Neural cell (in vitro differentiated cells): ENCODE data around the gene ZNF521. TPM values are rescaled to one million over a fixed set of nuclear protein-coding genes. Genes with fewer than 3 reads are reported as not detected.
A peak's percentile ranks its signal among the peaks of the same experiment; 100 is the strongest.
"Not testable (repeated sequence)": the region's sequence is repeated elsewhere in the genome, so short reads cannot be mapped to it uniquely, and the experiment has no call there.

Experiments
- H2AFZ ChIP-seq: fragments of 200-600, 300-800 bp; sonication (generic), shearing (Covaris generic); 2 replicates; pipeline ENCODE4 v1.6.0; 2014; ENCODE audit warnings: low read depth, mild to moderate bottlenecking, antibody characterized with exemption, low read length, moderate library complexity
- H3F3A ChIP-seq: fragments of 200-600 bp; shearing (Covaris generic); 2 replicates; pipeline ENCODE4 v1.6.1; 2016; ENCODE audit warnings: mild to moderate bottlenecking, moderate library complexity, mixed read lengths, antibody characterized with exemption, low read length; ENCODE audit not compliant: insufficient read depth, poor library complexity, severe bottlenecking
- H3K27ac ChIP-seq: fragments of 200-600, 300-800 bp; sonication (generic), shearing (Covaris generic); 2 replicates; pipeline ENCODE4 v1.5.1; 2014; ENCODE audit warnings: mild to moderate bottlenecking, low read length, moderate library complexity
- H3K27me3 ChIP-seq: fragments of 300-800, 200-600 bp; sonication (generic), shearing (Covaris generic); 2 replicates; pipeline ENCODE4 v1.6.0; 2014; ENCODE audit warnings: mild to moderate bottlenecking, low read depth, low read length, moderate library complexity; ENCODE audit not compliant: insufficient read depth
- H3K36me3 ChIP-seq: fragments of 300-800, 200-600 bp; sonication (generic), shearing (Covaris generic); 2 replicates; pipeline ENCODE4 v1.5.1; 2014; ENCODE audit warnings: mild to moderate bottlenecking, antibody characterized with exemption, low read length, moderate library complexity; ENCODE audit not compliant: insufficient read depth
- H3K4me2 ChIP-seq: fragments of 300-800, 200-600 bp; sonication (generic), shearing (Covaris generic); 2 replicates; pipeline ENCODE4 v1.6.0; 2014; ENCODE audit warnings: mild to moderate bottlenecking, low read length
- H3K4me3 ChIP-seq: fragments of 300-800, 200-600 bp; sonication (generic), shearing (Covaris generic); 2 replicates; pipeline ENCODE4 v1.5.1; 2014; ENCODE audit warnings: mild to moderate bottlenecking, low read length, moderate library complexity
- H3K79me2 ChIP-seq: fragments of 200-600 bp; shearing (Covaris generic); replicated peaks from 2 replicates; pipeline ENCODE4 v1.6.0; 2014; ENCODE audit warnings: mild to moderate bottlenecking, low read length, moderate library complexity; ENCODE audit not compliant: insufficient read depth
- H3K9ac ChIP-seq: fragments of 300-800, 200-600 bp; sonication (generic), shearing (Covaris generic); 2 replicates; pipeline ENCODE4 v1.6.1; 2016; ENCODE audit warnings: mild to moderate bottlenecking, low read length, mixed read lengths
- H3K9me2 ChIP-seq: fragments of 200-600 bp; shearing (Covaris generic); 2 replicates; pipeline ENCODE4 v1.6.1; 2016; ENCODE audit warnings: mild to moderate bottlenecking, low read length, mixed read lengths; ENCODE audit not compliant: insufficient read depth
- H3K9me3 ChIP-seq: fragments of 200-600, 300-800 bp; sonication (generic), shearing (Covaris generic); 2 replicates; pipeline ENCODE4 v1.6.1; 2016; ENCODE audit warnings: mild to moderate bottlenecking, mixed run types, low read length, moderate library complexity, mixed read lengths
- H4K20me1 ChIP-seq: fragments of 200-600 bp; shearing (Covaris generic); 2 replicates; pipeline ENCODE4 v1.6.1; 2016; ENCODE audit warnings: mild to moderate bottlenecking, mixed run types; ENCODE audit not compliant: insufficient read depth
- EP300 ChIP-seq: fragments of 450-650 bp; conservative IDR thresholded peaks from 2 replicates; pipeline ENCODE4 v1.6.1; 2014; ENCODE audit warnings: antibody characterized with exemption, mild to moderate bottlenecking, moderate library complexity; ENCODE audit not compliant: poor library complexity, severe bottlenecking
- EZH2 ChIP-seq: fragments of 200-600, 300-800 bp; shearing (Covaris generic), sonication (generic); IDR thresholded peaks from 2 replicates; pipeline ENCODE4 v1.6.1; 2014; ENCODE audit warnings: antibody characterized with exemption, low read length, borderline replicate concordance, mild to moderate bottlenecking; ENCODE audit not compliant: insufficient read depth, poor library complexity, severe bottlenecking
- MXI1 ChIP-seq: fragments of 450-650 bp; conservative IDR thresholded peaks from 2 replicates; pipeline ENCODE4 v1.6.1; 2014; ENCODE audit warnings: antibody characterized with exemption, mild to moderate bottlenecking; ENCODE audit not compliant: poor library complexity, severe bottlenecking
- POLR2AphosphoS5 ChIP-seq: IDR thresholded peaks from 2 replicates; pipeline ENCODE4 v1.6.1; 2012
- RAD21 ChIP-seq: fragments of 450-650 bp; conservative IDR thresholded peaks from 2 replicates; pipeline ENCODE4 v1.6.1; 2014; ENCODE audit warnings: antibody characterized with exemption, mild to moderate bottlenecking, moderate library complexity
- SMC3 ChIP-seq: fragments of 450-650 bp; conservative IDR thresholded peaks from 2 replicates; pipeline ENCODE4 v1.6.1; 2014; ENCODE audit warnings: antibody characterized with exemption, mild to moderate bottlenecking, moderate library complexity; ENCODE audit not compliant: poor library complexity
- TAF1 ChIP-seq: IDR thresholded peaks from 2 replicates; pipeline ENCODE4 v1.6.1; 2012; ENCODE audit warnings: low read depth
- polyA plus RNA-seq: library from polyadenylated mRNA; depleted of rRNA; stranded (reverse); fragments of >200 nt; gene quantifications from 2 replicates; pipeline ENCODE4 v1.2.3, GENCODE V29; 2014
- TF ChIP-seq, protein P1 (sequence below): IDR thresholded peaks from 2 replicates; pipeline ENCODE4 v1.6.1; 2012; ENCODE audit warnings: borderline replicate concordance
- TF ChIP-seq, protein P2 (sequence below): fragments of 450-650 bp; IDR thresholded peaks from 2 replicates; pipeline ENCODE4 v1.5.1; 2014; ENCODE audit warnings: antibody characterized with exemption, mild to moderate bottlenecking, moderate library complexity; ENCODE audit not compliant: poor library complexity, severe bottlenecking

The ZNF521 gene
- polyA plus RNA-seq, 1 donor from 2014 or later, result 101 TPM

DNA sequence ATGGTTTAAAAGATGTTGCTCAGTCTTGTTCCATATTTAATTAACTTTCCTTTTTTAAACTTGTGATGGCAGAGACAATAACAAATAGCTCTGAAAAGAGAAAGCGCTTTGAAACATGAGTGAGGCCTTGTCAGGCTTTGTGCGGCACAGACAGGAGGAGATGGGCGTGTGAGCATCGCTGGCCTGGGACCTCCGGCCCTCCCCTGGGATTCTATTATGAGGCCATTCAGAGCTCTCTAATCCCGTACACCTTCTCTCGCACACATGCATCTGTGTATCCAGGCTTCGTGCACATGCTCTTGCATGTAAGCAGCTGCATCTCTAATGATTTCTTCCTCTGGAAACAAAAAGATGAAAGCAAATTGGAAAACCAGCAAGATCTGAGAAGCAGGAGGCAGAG lies 313.7 kb downstream of the ZNF521 start:
- H3F3A ChIP-seq, result no peaks in the 10 kb centered on the region
- H3K9me2 ChIP-seq, result no peaks in the 10 kb centered on the region
- no peak overlapping the region for H3K4me3 ChIP-seq
- H3K9me3 ChIP-seq, result no peaks in the 10 kb centered on the region
- no peak overlapping the region for H3K4me2 ChIP-seq
- H2AFZ ChIP-seq, result peak overlapping the region; percentile 15
- no peaks in the 10 kb centered on the region for H3K36me3 ChIP-seq
- TF ChIP-seq, protein P1, sequence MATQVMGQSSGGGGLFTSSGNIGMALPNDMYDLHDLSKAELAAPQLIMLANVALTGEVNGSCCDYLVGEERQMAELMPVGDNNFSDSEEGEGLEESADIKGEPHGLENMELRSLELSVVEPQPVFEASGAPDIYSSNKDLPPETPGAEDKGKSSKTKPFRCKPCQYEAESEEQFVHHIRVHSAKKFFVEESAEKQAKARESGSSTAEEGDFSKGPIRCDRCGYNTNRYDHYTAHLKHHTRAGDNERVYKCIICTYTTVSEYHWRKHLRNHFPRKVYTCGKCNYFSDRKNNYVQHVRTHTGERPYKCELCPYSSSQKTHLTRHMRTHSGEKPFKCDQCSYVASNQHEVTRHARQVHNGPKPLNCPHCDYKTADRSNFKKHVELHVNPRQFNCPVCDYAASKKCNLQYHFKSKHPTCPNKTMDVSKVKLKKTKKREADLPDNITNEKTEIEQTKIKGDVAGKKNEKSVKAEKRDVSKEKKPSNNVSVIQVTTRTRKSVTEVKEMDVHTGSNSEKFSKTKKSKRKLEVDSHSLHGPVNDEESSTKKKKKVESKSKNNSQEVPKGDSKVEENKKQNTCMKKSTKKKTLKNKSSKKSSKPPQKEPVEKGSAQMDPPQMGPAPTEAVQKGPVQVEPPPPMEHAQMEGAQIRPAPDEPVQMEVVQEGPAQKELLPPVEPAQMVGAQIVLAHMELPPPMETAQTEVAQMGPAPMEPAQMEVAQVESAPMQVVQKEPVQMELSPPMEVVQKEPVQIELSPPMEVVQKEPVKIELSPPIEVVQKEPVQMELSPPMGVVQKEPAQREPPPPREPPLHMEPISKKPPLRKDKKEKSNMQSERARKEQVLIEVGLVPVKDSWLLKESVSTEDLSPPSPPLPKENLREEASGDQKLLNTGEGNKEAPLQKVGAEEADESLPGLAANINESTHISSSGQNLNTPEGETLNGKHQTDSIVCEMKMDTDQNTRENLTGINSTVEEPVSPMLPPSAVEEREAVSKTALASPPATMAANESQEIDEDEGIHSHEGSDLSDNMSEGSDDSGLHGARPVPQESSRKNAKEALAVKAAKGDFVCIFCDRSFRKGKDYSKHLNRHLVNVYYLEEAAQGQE, result no peak
- TF ChIP-seq RAD21, result no peak
- TF ChIP-seq TAF1, result no peak
- TF ChIP-seq MXI1, result no peak
- TF ChIP-seq POLR2AphosphoS5, result no peak
- TF ChIP-seq, protein P2, sequence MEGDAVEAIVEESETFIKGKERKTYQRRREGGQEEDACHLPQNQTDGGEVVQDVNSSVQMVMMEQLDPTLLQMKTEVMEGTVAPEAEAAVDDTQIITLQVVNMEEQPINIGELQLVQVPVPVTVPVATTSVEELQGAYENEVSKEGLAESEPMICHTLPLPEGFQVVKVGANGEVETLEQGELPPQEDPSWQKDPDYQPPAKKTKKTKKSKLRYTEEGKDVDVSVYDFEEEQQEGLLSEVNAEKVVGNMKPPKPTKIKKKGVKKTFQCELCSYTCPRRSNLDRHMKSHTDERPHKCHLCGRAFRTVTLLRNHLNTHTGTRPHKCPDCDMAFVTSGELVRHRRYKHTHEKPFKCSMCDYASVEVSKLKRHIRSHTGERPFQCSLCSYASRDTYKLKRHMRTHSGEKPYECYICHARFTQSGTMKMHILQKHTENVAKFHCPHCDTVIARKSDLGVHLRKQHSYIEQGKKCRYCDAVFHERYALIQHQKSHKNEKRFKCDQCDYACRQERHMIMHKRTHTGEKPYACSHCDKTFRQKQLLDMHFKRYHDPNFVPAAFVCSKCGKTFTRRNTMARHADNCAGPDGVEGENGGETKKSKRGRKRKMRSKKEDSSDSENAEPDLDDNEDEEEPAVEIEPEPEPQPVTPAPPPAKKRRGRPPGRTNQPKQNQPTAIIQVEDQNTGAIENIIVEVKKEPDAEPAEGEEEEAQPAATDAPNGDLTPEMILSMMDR, result no peak
- TF ChIP-seq SMC3, result no peak
- no peak for TF ChIP-seq EZH2
- no peak for TF ChIP-seq EP300
- H3K9ac ChIP-seq, result no peak overlapping the region
- H3K27me3 ChIP-seq, result no peaks in the 10 kb centered on the region
- H3K79me2 ChIP-seq, result no peaks in the 10 kb centered on the region
- peak overlapping the region; percentile 34 for H3K27ac ChIP-seq
- H4K20me1 ChIP-seq, result no peaks in the 10 kb centered on the region

DNA sequence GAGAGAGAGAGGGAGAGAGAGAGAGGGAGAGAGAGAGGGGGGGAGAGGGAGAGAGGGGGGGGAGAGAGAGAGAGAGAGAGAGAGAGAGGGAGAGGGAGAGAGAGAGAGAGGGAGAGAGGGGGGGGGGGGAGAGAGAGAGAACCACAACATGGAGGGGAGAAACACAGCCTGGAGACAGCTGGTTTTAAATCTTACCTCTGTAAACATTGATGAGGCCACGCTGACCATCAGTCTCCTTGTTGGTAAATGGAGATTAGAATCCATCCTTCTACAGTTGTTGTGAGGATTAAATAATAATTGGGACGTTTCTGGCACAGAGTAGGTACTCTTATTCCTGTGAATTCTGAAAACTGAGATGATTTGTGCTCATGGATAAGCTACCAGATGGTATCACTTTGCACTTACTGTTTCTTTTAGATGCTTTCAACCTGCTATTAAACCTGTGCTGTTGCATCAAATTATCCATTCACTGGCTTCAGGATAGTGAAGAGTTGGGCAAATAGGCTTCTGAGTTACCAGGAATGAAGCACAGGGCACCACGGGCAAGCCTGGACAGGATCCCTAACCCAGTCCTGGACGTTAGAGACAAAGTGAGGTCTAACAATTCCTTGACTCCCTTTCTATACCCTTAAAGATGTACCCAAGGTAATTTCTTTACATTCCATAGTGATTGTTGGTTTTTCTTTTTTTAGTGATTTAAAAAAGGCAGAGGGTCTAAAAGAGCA lies 318.1 kb downstream of the ZNF521 start:
- Histone ChIP-seq H2AFZ (no peak overlapping the region), H4K20me1 (no peaks in the 10 kb centered on the region), H3K79me2 (no peaks in the 10 kb centered on the region), H3F3A (no peaks in the 10 kb centered on the region), H3K27me3 (no peaks in the 10 kb centered on the region), H3K27ac (no peak overlapping the region), H3K4me2 (no peak overlapping the region), H3K36me3 (no peaks in the 10 kb centered on the region), H3K4me3 (no peak overlapping the region), H3K9me2 (no peaks in the 10 kb centered on the region), H3K9ac (no peak overlapping the region), H3K9me3 (no peaks in the 10 kb centered on the region)
- TF ChIP-seq TAF1, result no peak
- no peak for TF ChIP-seq POLR2AphosphoS5
- no peak for TF ChIP-seq RAD21
- TF ChIP-seq SMC3, result no peak
- TF ChIP-seq EP300, result no peak
- TF ChIP-seq, protein P2, result no peak
- no peak for TF ChIP-seq EZH2
- TF ChIP-seq MXI1, result no peak
- TF ChIP-seq, protein P1, result no peak

DNA sequence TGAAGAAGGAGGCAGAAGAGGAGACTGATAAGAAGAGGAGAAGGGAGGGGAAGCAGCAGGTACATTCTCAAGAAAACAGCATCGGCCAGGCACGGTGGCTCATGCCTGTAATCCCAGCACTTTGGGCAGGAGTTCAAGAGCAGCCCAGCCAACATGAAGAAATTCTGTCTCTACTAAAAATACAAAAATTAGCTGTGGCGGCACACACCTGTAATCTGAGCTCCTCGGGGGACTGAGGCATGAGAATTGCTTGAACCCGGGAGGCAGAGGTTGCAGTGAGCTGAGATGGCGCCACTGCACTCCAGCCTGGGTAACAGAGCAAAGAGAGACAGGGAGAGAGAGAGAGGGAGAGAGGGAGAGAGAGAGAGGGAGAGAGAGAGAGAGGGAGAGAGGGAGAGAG lies 318.8 kb downstream of the ZNF521 start:
- H3K79me2 ChIP-seq, H2AFZ ChIP-seq, H3K36me3 ChIP-seq, H4K20me1 ChIP-seq, H3K4me3 ChIP-seq, H3F3A ChIP-seq, H3K9ac ChIP-seq, H3K4me2 ChIP-seq, H3K9me3 ChIP-seq, H3K9me2 ChIP-seq, H3K27me3 ChIP-seq, H3K27ac ChIP-seq: not testable (repeated sequence)
